ENCODE data around the gene KIAA1671. TPM values are rescaled to one million over a fixed set of nuclear protein-coding genes. Genes with fewer than 3 reads are reported as not detected.

The KIAA1671 gene
- total RNA-seq, 1 experiment from 2014 or later, result 63.1 TPM

- intact Hi-C loops (cut with micrococcal nuclease; ENCODE audit: unreplicated experiment), result loop anchor here (5.0 kb wide), 1 partner anchor 76 kb away; the partner anchor contains the start of gene KIAA1671
Observed at GRCh38 chr22:25028841-25029141, 76.3 kb downstream of the KIAA1671 start.

GRCh38 chr22:25029181-25029580 lies 76.7 kb downstream of the KIAA1671 start:
- Mint-ChIP-seq H3K9me3 (ENCODE audit: low read depth, unreplicated experiment) (no peaks in the 10 kb centered on the region), H3K4me1 (ENCODE audit: low read depth, unreplicated experiment) (peaks cover 36% of the 10 kb centered on the region), H3K4me3 (ENCODE audit: low read depth, unreplicated experiment) (no peak overlapping the region), H3K27ac (ENCODE audit: unreplicated experiment) (no peak overlapping the region), H3K27me3 (ENCODE audit: unreplicated experiment) (no peaks in the 10 kb centered on the region), H3K36me3 (ENCODE audit: insufficient read depth, unreplicated experiment) (peaks cover 14% of the 10 kb centered on the region)
- no peak for TF ChIP-seq CTCF (IDR thresholded peaks at IDR 0.05; ENCODE audit: unreplicated experiment)
- no peak for DNase-seq
- no TSS peak for BruUV-seq (replicated peaks)
- CTCF ChIA-PET, result no interaction called here
- intact Hi-C loops (cut with micrococcal nuclease; ENCODE audit: unreplicated experiment), result loop anchor here (5.0 kb wide), 1 partner anchor 77 kb away; the partner anchor contains the start of gene KIAA1671

More at GRCh38 chr22:25028841-25029141, 76.3 kb downstream of the KIAA1671 start:
- Mint-ChIP-seq H3K4me3 (ENCODE audit: low read depth, unreplicated experiment) (no peak overlapping the region), H3K27me3 (ENCODE audit: unreplicated experiment) (no peaks in the 10 kb centered on the region), H3K4me1 (ENCODE audit: low read depth, unreplicated experiment) (peaks cover 40% of the 10 kb centered on the region), H3K36me3 (ENCODE audit: insufficient read depth, unreplicated experiment) (peaks cover 12% of the 10 kb centered on the region), H3K27ac (ENCODE audit: unreplicated experiment) (no peak overlapping the region), H3K9me3 (ENCODE audit: low read depth, unreplicated experiment) (no peaks in the 10 kb centered on the region)
- no TSS peak for BruUV-seq (replicated peaks)
- no peak for TF ChIP-seq CTCF (IDR thresholded peaks at IDR 0.05; ENCODE audit: unreplicated experiment)
- CTCF ChIA-PET, result no interaction called here
- DNase-seq, result no peak

- no peak overlapping the region for H3K27ac Mint-ChIP-seq (ENCODE audit: unreplicated experiment)
- no peaks in the 10 kb centered on the region for H3K27me3 Mint-ChIP-seq (ENCODE audit: unreplicated experiment)
- DNase-seq, result no peak
- no peaks in the 10 kb centered on the region for H3K9me3 Mint-ChIP-seq (ENCODE audit: low read depth, unreplicated experiment)
- intact Hi-C loops (cut with micrococcal nuclease; ENCODE audit: unreplicated experiment), result no loop called here
- TF ChIP-seq CTCF (IDR thresholded peaks at IDR 0.05; ENCODE audit: unreplicated experiment), result no peak
- BruUV-seq (replicated peaks), result no TSS peak
- CTCF ChIA-PET, result no interaction called here
- H3K36me3 Mint-ChIP-seq (ENCODE audit: insufficient read depth, unreplicated experiment), result peaks cover 18% of the 10 kb centered on the region
- H3K4me1 Mint-ChIP-seq (ENCODE audit: low read depth, unreplicated experiment), result peaks cover 21% of the 10 kb centered on the region
- H3K4me3 Mint-ChIP-seq (ENCODE audit: low read depth, unreplicated experiment), result no peak overlapping the region
Observed at GRCh38 chr22:25030636-25031035, 78.1 kb downstream of the KIAA1671 start.

- Mint-ChIP-seq H3K4me1 (ENCODE audit: low read depth, unreplicated experiment) (peaks cover 7% of the 10 kb centered on the region), H3K4me3 (ENCODE audit: low read depth, unreplicated experiment) (no peak overlapping the region), H3K27ac (ENCODE audit: unreplicated experiment) (no peak overlapping the region), H3K9me3 (ENCODE audit: low read depth, unreplicated experiment) (no peaks in the 10 kb centered on the region), H3K27me3 (ENCODE audit: unreplicated experiment) (no peaks in the 10 kb centered on the region), H3K36me3 (ENCODE audit: insufficient read depth, unreplicated experiment) (peaks cover 18% of the 10 kb centered on the region)
- BruUV-seq (replicated peaks), result no TSS peak
- no peak for TF ChIP-seq CTCF (IDR thresholded peaks at IDR 0.05; ENCODE audit: unreplicated experiment)
- intact Hi-C loops (cut with micrococcal nuclease; ENCODE audit: unreplicated experiment), result no loop called here
- no peak for DNase-seq
- CTCF ChIA-PET, result interaction anchor here (0.5 kb wide), 1 partner anchor 97 kb away, joined by 3 read pairs; no protein-coding TSS in a partner anchor
Observed at GRCh38 chr22:25032066-25032465, 79.5 kb downstream of the KIAA1671 start.
